ENCODE results near the gene PTCH1. TPM values are rescaled to one million over a fixed set of nuclear protein-coding genes. Genes with fewer than 3 reads are reported as not detected.

Gene PTCH1
- total and polyA plus RNA-seq, 11 donors, result 2.2 to 15.2 (median 5.4) TPM

DNA sequence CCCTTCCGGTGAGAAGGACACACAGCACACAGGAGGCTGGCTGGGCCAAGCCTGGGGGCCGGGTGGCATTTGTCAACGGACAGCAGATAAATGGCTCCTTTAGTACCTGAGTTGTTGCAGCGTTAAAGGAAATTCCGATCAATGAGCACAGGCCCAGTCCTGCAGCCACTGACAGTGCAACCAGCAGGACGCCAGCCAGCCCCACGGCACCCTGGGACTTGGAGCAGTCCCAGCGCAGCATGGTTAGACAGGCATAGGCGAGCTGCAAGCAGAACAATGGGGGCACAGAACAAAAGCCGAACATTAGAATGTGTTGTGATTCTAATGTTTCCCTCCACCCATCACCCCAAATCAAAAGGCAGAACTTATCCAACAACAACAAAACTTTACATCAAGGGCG lies 39.3 kb downstream of the PTCH1 start:
- WGBS, 4 donors, result 80 to 93% (median 88%) methylated on average over 10 to 11 of the region's 11 CpGs
- DNase-seq (no peak), ATAC-seq (peak in 1 of 4 donors; percentile 52)
- Histone ChIP-seq H3K9me3 (no peaks in the 10 kb centered on the region), H3K27me3 (no peaks in the 10 kb centered on the region), H3K27ac (no peak overlapping the region), H3K4me1 (peaks cover 0 to 4% (median 0%) of the 10 kb centered on the region in 12 donors), H3K36me3 (peaks cover 0 to 90% (median 78%) of the 10 kb centered on the region in 9 donors), H3K4me3 (no peak overlapping the region)
- TF ChIP-seq, protein P1, sequence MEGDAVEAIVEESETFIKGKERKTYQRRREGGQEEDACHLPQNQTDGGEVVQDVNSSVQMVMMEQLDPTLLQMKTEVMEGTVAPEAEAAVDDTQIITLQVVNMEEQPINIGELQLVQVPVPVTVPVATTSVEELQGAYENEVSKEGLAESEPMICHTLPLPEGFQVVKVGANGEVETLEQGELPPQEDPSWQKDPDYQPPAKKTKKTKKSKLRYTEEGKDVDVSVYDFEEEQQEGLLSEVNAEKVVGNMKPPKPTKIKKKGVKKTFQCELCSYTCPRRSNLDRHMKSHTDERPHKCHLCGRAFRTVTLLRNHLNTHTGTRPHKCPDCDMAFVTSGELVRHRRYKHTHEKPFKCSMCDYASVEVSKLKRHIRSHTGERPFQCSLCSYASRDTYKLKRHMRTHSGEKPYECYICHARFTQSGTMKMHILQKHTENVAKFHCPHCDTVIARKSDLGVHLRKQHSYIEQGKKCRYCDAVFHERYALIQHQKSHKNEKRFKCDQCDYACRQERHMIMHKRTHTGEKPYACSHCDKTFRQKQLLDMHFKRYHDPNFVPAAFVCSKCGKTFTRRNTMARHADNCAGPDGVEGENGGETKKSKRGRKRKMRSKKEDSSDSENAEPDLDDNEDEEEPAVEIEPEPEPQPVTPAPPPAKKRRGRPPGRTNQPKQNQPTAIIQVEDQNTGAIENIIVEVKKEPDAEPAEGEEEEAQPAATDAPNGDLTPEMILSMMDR (IDR thresholded peaks at IDR 0.05), result no peak
- no peak for TF ChIP-seq POLR2A (IDR thresholded peaks at IDR 0.05)
- intact Hi-C loops (cut with DNase I), result no loop called here

DNA sequence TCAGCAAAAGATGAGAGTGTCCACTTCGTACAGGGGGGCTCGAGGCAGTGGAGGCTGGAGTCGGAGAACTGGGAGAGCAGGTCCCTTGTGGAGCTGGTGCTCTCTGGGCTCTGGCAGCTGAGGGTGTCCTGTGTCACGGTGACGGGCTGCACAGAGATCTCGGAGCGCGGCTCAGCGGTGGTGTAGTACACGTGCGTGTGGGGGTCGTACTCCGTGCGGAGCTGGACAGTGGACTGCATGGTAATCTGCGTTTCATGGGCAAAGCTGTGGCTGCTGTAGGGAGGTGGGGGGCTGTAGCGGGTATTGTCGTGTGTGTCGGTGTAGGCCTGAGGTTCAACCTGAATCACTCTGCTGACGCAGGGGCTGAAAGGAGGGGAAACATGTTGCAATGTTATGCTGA lies 48.0 kb downstream of the PTCH1 start:
- TF ChIP-seq POLR2A (IDR thresholded peaks at IDR 0.05), result no peak
- TF ChIP-seq, protein P1 (IDR thresholded peaks at IDR 0.05), result no peak
- DNase-seq, result no peak
- no peak for ATAC-seq
- Histone ChIP-seq H3K36me3 (peaks cover 0 to 95% (median 81%) of the 10 kb centered on the region in 9 donors), H3K27me3 (no peaks in the 10 kb centered on the region), H3K4me1 (peaks cover 0 to 1% (median 0%) of the 10 kb centered on the region in 12 donors), H3K27ac (no peak overlapping the region), H3K4me3 (no peak overlapping the region), H3K9me3 (no peaks in the 10 kb centered on the region)
- intact Hi-C loops (cut with DNase I), result no loop called here
- 94 to 97% (median 96%) methylated on average over 19 of the region's 19 CpGs for WGBS, 4 donors

DNA sequence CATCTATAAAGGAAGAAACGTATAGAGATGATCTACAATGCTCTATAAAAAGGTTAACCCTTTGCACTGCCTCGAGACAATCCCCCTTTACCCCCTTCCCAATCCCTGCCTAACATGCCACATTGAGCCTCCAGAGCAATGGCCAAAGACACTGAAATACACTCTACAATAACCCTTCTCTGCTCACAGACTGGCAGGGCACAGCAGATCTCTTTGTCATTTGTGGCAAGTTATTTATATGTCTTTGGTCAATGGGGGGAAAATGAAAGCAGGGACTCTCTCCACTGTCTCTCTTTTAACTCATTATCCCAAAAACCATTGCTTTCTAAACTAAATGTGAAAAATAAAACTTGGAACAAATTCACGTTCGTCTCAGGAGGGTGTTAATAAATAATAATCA lies 51.7 kb downstream of the PTCH1 start:
- peaks cover 0 to 4% (median 0%) of the 10 kb centered on the region in 9 donors for H3K27me3 ChIP-seq
- peaks cover 0 to 24% (median 16%) of the 10 kb centered on the region in 12 donors for H3K4me1 ChIP-seq
- no peak overlapping the region for H3K27ac ChIP-seq
- ATAC-seq (no peak), DNase-seq (no peak)
- TF ChIP-seq POLR2A (IDR thresholded peaks at IDR 0.05), result no peak
- TF ChIP-seq, protein P1 (IDR thresholded peaks at IDR 0.05), result no peak
- intact Hi-C loops (cut with DNase I), result no loop called here
- 71 to 91% (median 86%) methylated on average over 4 of the region's 4 CpGs for WGBS, 4 donors
- no peaks in the 10 kb centered on the region for H3K9me3 ChIP-seq
- H3K36me3 ChIP-seq, result peaks cover 0 to 75% (median 61%) of the 10 kb centered on the region in 9 donors
- H3K4me3 ChIP-seq, result no peak overlapping the region

DNA sequence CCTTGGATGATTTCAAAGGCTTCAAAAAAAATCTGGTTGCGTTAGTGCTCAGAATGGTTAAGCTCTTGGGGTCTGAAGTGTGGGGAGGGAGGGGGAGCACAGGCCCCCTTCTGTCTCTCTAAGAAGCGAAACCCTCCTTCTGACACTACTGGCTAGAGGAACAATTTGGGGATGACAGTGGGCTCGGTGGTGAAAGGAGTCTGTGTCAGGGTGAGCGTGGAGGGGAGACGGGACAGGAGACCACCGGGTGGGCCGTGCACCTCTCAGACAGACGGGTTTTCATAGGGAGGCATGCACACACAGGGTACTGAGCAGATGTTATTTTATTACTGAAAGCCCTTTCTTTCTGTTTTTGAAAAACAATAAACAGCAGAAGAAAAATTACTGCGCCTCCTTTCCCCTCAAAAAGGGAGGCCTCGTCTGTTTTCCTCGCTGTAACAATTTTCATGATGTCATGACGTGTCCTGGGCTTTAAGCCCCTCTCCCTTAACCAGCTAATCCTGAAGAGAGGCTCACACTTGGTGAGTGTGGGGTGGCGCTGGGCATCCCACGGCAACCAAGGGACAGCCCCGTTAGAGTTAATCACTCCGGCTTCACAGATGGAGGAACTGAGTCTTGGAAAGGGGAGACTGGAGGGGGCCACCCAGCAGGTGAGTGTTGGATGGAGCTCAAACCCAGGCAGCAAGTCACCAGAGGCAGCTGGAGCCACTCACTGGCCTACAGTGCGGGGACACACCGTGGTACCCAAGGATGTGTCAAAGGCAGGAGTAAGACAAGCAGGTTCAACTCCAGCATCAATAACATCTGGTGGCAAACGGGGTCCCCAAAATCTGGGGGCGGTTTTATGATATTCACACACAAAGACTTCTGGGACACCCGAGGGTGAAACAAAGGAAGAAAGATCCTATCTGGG lies 53.4 kb downstream of the PTCH1 start:
- H3K4me3 ChIP-seq, result peak overlapping the region in 10 of 12 donors; percentile 18 to 55 (median 46)

More for the DNA sequence above, 53.4 kb downstream of the PTCH1 start:
- H3K27me3 ChIP-seq, result peaks cover 0 to 4% (median 0%) of the 10 kb centered on the region in 9 donors
- peaks cover 0 to 75% (median 62%) of the 10 kb centered on the region in 9 donors for H3K36me3 ChIP-seq
- no peaks in the 10 kb centered on the region for H3K9me3 ChIP-seq
- ATAC-seq, result no peak
- DNase-seq, result no peak
- intact Hi-C loops (cut with DNase I), result loop anchor here in 2 of 10 donors (2.0 to 5.0 kb wide), 2 partner anchors 41 to 44 kb away; no protein-coding TSS in a partner anchor
- no peak for TF ChIP-seq POLR2A (IDR thresholded peaks at IDR 0.05)
- TF ChIP-seq, protein P1 (IDR thresholded peaks at IDR 0.05), result no peak
- 73 to 87% (median 81%) methylated on average over 21 of the region's 21 CpGs for WGBS, 4 donors
- H3K27ac ChIP-seq, result peak overlapping the region in 10 of 12 donors; percentile 6 to 71 (median 52)
- H3K4me1 ChIP-seq, result peaks cover 0 to 24% (median 16%) of the 10 kb centered on the region in 12 donors
